ENCODE measurements around the gene ING2. TPM values are rescaled to one million over a fixed set of nuclear protein-coding genes. Genes with fewer than 3 reads are reported as not detected.
A peak's percentile ranks its signal among the peaks of the same experiment; 100 is the strongest.

The ING2 gene
- total RNA-seq, 2 donors from 2014 or later = 3.0 to 7.9 TPM

DNA sequence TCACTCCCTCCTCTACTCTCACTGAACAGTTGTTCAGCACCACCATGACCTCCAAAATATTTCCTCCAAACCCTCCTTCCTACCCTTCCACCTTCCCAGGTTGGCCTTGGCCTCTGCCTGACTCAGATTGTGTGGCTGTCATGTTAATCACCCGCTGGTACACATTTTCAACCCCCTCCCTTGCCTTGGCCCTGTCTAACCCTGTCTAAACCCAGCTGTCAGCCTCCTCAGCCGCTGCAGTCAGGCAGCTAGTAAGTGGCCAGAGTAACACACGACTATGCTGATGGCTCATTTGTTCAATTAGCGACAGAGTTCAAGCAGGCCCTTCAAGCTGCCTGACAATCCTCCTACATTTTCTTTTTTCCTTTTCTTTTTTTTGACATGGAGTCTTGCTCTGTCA, 18.0 kb downstream of the ING2 start:
- Histone ChIP-seq H3K27me3 (replicated peaks; ENCODE audit: insufficient read depth) (no peaks in the 10 kb centered on the region), H3K4me1 (ENCODE audit: control insufficient read depth in 1 of 2, low read depth in 2 of 2) (no peaks in the 10 kb centered on the region), H3K27ac (no peak overlapping the region), H3K9me3 (no peaks in the 10 kb centered on the region), H3K36me3 (no peaks in the 10 kb centered on the region), H3K4me3 (no peak overlapping the region)
- DNase-seq (ENCODE audit: low spot score) = no peak
- no peak for TF ChIP-seq CTCF (IDR thresholded peaks at IDR 0.05)
- no peak for ATAC-seq (ENCODE audit: insufficient number of reproducible peaks, low FRiP score, low read depth)

DNA sequence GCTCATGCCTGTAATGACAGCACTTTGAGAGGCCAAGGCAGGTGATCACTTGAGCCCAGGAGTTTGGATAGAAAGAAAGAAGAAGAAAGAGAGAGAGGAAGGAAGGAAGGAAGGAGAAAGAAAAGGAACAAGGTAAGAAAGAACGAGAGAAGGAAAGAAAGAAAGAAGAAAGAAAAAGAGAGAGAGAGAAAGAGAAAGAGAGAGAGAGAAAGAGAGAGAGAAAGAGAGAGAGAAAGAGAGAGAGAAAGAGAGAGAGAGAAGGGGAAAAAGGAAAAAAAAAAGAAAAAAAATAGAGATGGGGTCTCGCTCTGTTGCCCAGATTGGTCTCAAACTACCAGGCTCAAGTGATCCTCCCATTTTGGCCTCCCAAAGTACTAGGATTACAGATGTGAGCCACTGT, 22.5 kb downstream of the ING2 start:
- H3K4me3 ChIP-seq = no peak overlapping the region
- H3K27me3 ChIP-seq (replicated peaks; ENCODE audit: insufficient read depth) = no peaks in the 10 kb centered on the region
- TF ChIP-seq CTCF (IDR thresholded peaks at IDR 0.05) = no peak
- DNase-seq (ENCODE audit: low spot score) (no peak), ATAC-seq (ENCODE audit: insufficient number of reproducible peaks, low FRiP score, low read depth) (no peak)
- no peak overlapping the region for H3K27ac ChIP-seq
- no peaks in the 10 kb centered on the region for H3K9me3 ChIP-seq
- H3K4me1 ChIP-seq (ENCODE audit: control insufficient read depth in 1 of 2, low read depth in 2 of 2) = no peaks in the 10 kb centered on the region
- H3K36me3 ChIP-seq = no peaks in the 10 kb centered on the region

DNA sequence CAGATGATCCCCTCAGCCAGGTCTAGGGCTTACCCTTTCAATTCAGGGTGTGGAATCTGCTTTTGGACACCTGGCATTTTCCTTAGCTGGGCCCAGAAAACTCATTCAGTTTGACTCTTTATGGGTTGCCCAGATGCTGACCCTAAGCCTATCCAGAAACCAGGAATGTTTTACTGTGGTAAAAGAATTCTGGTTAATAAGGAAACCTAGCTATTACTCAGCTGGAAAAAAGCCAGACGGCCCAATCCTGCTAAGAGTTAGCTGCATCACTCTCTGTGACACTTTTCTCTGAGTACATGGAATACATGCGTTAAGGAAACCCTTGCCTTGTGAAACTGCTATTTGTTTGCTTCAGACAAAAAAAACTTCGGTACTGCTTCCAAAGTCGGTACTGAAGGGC, 28.0 kb downstream of the ING2 start:
- DNase-seq (ENCODE audit: low spot score) (no peak), ATAC-seq (ENCODE audit: insufficient number of reproducible peaks, low FRiP score, low read depth) (no peak)
- H3K9me3 ChIP-seq = no peaks in the 10 kb centered on the region
- H3K4me3 ChIP-seq = no peak overlapping the region
- H3K27ac ChIP-seq = no peak overlapping the region
- no peak for TF ChIP-seq CTCF (IDR thresholded peaks at IDR 0.05)
- no peaks in the 10 kb centered on the region for H3K27me3 ChIP-seq (replicated peaks; ENCODE audit: insufficient read depth)
- no peaks in the 10 kb centered on the region for H3K36me3 ChIP-seq
- no peaks in the 10 kb centered on the region for H3K4me1 ChIP-seq (ENCODE audit: control insufficient read depth in 1 of 2, low read depth in 2 of 2)

- no peak for TF ChIP-seq CTCF (IDR thresholded peaks at IDR 0.05)
- no peaks in the 10 kb centered on the region for H3K9me3 ChIP-seq
- no peaks in the 10 kb centered on the region for H3K4me1 ChIP-seq (ENCODE audit: control insufficient read depth in 1 of 2, low read depth in 2 of 2)
- ATAC-seq (ENCODE audit: insufficient number of reproducible peaks, low FRiP score, low read depth) (no peak), DNase-seq (ENCODE audit: low spot score) (no peak)
- no peaks in the 10 kb centered on the region for H3K27me3 ChIP-seq (replicated peaks; ENCODE audit: insufficient read depth)
- no peak overlapping the region for H3K4me3 ChIP-seq
- H3K36me3 ChIP-seq = no peaks in the 10 kb centered on the region
- no peak overlapping the region for H3K27ac ChIP-seq
These were observed 28.8 kb downstream of the ING2 start for GRCh38 chr4:183533698-183534097.

DNA sequence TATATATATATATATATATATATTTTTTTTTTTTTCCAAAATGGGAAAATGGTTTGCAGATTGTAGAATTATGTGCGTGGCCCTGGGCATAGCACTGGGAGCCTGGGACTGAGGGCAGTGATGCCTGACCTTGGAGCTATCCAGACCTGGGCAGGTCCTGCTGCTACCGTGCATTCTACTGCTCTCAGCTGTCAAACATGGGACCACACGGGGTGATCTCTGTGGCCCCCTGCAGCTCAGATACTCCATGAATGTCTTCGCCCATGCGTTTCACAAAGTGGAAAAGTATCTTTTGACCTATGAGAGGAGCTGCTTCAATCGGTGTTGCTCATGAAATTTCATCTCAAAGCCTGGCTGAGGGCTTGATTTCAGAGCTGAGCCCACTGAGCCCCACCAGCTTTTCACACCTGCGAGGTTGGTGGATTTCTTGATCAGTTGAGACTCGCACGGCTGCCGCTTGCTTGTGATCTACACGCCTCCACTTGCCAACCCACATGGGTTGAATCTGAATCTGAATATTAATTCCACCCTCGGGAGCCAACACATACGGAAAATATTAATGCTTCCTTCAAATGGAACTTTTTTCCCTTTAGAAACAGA, 35.7 kb downstream of the ING2 start:
- ATAC-seq (ENCODE audit: insufficient number of reproducible peaks, low FRiP score, low read depth) (no peak), DNase-seq (ENCODE audit: low spot score) (no peak)
- peaks cover 0 to 11% of the 10 kb centered on the region in 2 donors for H3K4me1 ChIP-seq (ENCODE audit: control insufficient read depth in 1 of 2, low read depth in 2 of 2)
- peaks cover 6% of the 10 kb centered on the region for H3K9me3 ChIP-seq
- H3K27me3 ChIP-seq (replicated peaks; ENCODE audit: insufficient read depth) = no peaks in the 10 kb centered on the region
- peak overlapping the region; percentile 6 for H3K4me3 ChIP-seq
- H3K27ac ChIP-seq = no peak overlapping the region
- H3K36me3 ChIP-seq = no peaks in the 10 kb centered on the region
- no peak for TF ChIP-seq CTCF (IDR thresholded peaks at IDR 0.05)
